HG03159 (cell line): Measurements from ENCODE around the gene GATAD2A.

ENCODE experiments used
- ATAC-seq: cut with Tn5 transposase; IDR thresholded peaks from one replicate; pipeline ENCODE4 v1.9.1; 2021; ENCODE audit warnings: mild to moderate bottlenecking, moderate library complexity; ENCODE audit not compliant: unreplicated experiment

Gene GATAD2A

GRCh38 chr19:19504754-19505668 is 99.5 kb downstream of the GATAD2A start:
- ATAC-seq, result no peak

DNA sequence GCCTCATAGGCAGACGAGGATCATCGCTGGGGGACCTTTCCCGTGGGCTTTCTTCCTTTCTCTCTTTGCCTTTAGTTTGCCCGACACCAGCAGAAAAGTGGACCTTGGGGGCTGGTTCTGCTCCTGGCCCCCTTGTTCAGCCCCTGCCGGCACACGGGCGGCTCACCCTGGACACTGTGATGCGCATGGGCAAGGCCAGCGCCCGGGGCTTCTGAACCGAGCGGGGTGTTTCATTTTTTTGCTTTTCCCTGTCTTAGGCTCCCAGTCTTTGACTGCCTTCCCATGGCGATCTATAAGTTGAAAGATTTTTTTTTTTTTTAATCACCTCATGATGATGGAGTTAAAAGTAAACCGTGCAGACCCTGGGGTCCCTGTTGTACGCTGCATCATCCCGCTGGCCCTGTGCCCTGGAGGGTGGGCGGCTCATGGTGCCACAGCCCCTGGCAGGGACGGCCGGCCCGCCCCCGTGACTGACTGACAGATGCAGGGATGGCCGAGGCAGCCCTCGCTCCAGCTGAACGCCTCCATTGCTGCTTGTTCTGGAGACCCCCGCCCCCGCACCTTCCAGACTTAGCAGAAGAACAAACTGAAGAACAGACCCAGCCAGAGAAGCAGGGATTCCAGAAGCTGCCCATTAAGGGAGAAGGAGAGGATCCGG is 100.3 kb downstream of the GATAD2A start:
- no peak for ATAC-seq

DNA sequence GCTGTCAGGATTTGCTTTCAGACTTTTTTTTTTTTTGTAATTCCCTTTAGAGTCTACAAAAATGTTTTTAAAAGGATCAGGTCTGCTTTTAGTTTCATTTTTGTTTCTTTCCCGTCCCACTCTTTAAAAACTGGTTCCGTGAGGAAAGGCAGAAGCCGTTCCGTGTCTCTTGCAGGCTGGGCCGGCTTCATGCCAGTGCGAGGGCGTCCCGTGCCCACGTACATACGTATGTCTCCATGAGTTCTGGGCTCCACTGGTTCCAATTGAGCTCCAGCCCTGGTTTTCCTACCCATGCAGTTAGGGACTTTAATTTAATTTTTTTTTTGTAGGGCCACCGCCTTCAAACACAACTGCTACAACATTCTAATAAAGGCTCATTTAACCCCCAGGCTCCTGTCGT is 101.1 kb downstream of the GATAD2A start:
- ATAC-seq, result no peak

- ATAC-seq, result no peak
Observed at GRCh38 chr19:19507354-19507753, 101.9 kb downstream of the GATAD2A start.

DNA sequence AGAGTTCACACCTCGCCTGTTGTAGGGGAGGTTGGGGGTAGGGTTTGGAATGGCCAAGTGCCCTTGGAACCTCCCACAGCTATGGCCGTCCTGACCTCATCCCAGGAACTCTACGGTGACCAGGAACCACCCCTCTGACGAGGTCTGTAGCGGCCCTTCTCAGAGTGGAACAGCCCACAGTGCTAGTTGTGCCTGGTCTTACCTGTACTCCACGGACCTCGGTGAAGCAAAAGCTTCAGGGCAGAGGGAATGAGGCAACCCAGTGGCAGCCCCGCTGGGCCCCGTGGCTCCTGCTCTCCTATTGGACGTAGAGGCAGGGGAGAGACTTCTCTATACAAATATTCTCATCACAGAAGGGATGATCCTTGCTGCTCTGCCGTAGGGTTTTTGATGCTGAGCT is 102.7 kb downstream of the GATAD2A start:
- ATAC-seq, result no peak

DNA sequence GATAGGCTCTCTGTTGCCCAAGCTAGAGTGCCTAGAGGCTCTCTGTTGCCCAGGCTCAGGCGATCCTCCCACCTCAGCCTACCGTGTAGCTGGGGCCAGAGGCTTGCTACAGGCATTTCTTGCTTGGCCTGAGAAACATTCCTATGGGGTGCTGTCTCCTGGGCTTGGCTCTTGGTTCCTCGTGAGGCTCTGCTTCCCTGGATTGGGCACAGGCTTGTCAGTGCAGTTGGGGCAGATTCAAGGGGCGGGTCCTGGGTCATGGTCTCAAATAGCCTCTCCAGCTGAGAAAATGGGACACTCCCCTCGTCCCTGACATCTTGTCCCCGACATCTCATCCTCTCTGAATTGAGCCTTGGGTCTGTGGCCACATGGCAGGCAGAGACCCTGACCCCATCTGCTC is 105.0 kb downstream of the GATAD2A start:
- ATAC-seq, result no peak

DNA sequence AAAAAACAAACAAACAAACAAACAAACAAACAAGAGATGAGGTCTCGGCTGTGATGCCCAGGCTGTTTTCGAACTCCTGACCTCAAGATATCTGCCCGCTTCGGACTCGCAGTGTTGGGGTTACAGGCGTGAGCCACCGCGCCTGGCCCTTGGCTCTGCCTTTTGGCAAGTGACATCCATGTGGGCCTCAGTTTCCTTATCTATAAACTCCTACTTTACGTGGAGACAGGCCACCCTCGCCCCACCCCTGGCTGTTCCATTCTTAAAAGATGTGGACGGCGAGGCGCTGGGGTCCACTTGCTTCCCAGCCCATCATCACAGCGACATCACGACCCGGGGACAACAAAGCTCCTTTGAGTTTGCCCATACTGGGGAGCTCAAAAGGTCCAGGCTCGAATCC is 108.2 kb downstream of the GATAD2A start:
- no peak for ATAC-seq

GRCh38 chr19:19514215-19514657 is 108.8 kb downstream of the GATAD2A start:
- no peak for ATAC-seq

- no peak for ATAC-seq
Observed at GRCh38 chr19:19514881-19515641, 109.6 kb downstream of the GATAD2A start, which contains the start of gene TSSK6. Gene TSSK6 (minus strand): TSS chr19:19515548. CDS start chr19:19515427, 121 bp downstream.

DNA sequence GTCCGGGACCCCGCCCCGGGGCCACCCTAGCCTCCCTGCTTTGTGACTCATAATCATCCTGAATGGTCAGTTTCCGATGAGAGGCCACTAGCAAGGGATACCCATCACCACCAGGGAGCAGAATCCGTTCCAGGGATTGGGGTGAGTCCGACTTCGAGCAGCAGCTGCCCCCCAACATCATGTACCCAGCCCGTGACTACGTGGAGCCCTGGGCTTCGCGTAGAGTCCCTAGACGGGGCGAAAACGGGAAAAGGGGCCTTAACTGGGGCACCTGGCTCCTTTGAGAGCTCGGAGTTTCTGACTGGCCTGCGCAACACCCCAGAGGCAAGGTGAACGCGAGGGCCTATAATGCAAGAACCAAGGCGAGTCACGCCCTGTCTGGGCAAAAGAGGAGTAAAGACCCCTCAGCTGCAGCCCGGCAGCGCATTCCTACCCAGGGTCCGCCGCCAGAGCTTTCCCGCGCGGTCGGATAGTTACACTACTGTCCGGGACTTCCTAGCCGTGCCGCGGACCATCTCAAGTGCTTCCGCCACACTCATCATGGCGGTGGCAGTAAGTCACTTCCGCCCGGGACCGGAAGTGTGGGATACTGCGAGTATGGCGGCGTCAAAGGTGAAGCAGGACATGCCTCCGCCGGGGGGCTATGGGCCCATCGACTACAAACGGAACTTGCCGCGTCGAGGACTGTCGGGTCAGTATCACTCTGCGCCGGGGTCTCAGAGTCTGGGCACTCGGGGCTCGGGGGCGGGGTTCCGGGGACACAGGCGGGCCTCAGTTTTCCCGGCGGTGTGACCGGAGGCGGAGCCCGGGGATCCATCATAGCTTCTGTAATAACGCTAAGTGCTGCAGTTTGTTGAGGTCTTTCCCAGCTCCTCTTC is 110.4 kb downstream of the GATAD2A start, which contains the start of gene NDUFA13:
Gene NDUFA13 (plus strand): TSS at position 584 of the 878 bp plus-strand sequence. CDS start 14 bp downstream, at position 598.
- peak; percentile 87 for ATAC-seq

GRCh38 chr19:19517235-19517619 is 111.8 kb downstream of the GATAD2A start:
- ATAC-seq, result no peak

DNA sequence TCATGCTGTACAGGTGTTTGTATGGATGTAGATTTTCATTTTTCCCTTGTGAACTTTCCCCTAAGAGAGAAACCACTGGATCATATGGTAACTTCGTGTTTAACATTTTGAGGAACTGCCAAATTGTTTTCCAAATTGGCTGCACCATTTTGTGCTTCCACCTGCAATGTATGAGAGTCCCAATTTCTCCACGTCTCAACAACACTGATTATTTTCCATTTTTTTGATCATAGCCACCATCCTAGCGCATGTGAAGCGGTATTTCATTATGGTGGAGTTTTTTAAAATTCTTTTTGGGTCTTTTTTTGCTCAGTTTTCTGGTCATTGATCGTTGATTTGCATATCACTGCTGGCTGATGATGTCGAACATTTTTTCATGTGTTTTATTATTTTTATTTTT is 115.5 kb downstream of the GATAD2A start:
- ATAC-seq, result no peak

- ATAC-seq, result no peak
Observed at GRCh38 chr19:19523177-19523576, 117.7 kb downstream of the GATAD2A start.

DNA sequence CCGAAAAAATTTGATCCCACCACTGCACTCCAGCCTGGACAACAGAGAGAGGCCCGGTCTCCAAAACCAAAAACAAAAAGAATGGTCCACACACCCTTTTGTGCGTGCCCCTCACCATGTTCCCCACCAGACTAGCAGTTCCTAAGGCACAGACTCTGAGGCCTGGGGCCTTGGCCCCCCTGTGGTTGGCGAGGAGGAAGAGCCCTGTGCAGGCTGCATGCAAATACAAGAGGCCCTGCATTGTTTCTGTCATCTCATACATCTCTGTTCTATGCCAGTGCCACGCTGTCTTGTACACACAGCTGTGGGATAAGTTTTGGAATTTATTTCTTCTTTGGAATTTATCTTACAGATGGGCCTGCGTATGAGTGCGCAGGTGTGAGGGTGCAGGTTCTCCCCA is 118.6 kb downstream of the GATAD2A start:
- no peak for ATAC-seq

- no peak for ATAC-seq
Observed at GRCh38 chr19:19525611-19526380, 120.3 kb downstream of the GATAD2A start.

- no peak for ATAC-seq
Observed at GRCh38 chr19:19526581-19527370, 121.3 kb downstream of the GATAD2A start.

DNA sequence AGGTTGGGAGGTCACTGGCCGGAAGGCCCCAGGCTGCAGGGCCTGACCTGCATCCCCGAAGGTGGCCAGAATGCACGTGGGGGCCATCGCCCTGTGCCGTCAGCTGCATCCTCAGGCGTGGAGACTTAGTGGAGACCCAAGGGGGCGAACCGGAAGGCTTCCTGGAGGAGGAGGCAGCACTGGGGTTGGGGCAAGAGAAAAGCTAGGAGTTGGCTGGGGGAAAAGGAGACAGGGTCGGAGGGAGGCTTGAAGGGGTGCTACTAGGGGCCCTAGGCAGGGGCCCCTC is 121.8 kb downstream of the GATAD2A start:
- no peak for ATAC-seq

- ATAC-seq, result no peak
Observed at GRCh38 chr19:19527674-19528625, 122.5 kb downstream of the GATAD2A start.
